ENCODE measurements around the gene MYOM3.

The MYOM3 gene

DNA sequence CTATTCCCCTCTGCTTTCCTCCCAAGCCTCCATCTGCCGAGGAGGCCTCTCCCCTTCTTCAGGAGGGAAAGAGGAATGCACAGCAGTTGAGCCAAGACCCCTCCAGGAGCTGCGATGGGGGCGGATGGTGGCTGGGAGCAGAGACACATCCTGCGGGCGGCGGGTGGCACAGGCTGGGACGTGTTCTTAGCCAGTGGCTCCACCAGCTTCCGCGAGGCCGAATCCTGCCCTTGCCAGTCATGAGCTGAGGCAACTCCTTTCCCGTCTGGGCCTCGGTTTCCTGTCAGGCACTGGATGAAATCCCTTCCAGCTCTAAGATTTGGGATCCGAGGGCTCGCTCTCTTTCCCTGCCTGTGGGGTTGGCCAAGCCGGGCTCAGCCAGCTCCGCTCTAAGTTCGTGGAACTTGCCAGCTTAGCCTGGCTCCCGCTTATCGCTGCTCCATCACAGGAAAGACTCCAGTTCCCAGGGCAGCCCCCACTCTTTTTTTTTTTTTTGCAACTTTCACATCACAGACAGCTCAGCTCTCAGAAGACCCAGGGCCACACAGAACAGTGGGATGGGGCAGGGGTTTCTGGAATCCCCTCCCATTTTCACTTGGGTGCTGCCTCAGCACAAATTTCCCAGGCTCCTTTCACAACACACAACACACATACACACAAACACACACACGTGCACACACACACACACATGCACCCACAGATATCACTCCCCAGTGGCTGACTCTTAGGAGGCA is 506 bp downstream of the MYOM3 start:
- Histone ChIP-seq H2AFZ (ENCODE audit: insufficient read depth, low read length, poor library complexity) (no peak overlapping the region), H3K79me1 (ENCODE audit: low read length) (peaks cover 2% of the 10 kb centered on the region), H3K4me3 (ENCODE audit: low read depth, low read length) (no peak overlapping the region), H3K14ac (ENCODE audit: low read length) (no peak overlapping the region), H4K91ac (ENCODE audit: low read depth, low read length) (no peak overlapping the region), H2BK12ac (ENCODE audit: low read length) (no peak overlapping the region), H3K23ac (ENCODE audit: low read length) (no peak overlapping the region), H3K4ac (ENCODE audit: low read depth, low read length) (no peak overlapping the region), H4K12ac (ENCODE audit: low read depth, low read length) (no peak overlapping the region), H4K8ac (ENCODE audit: low read depth, low read length) (no peak overlapping the region), H2AK5ac (ENCODE audit: low read length) (no peak overlapping the region), H3K4me2 (ENCODE audit: low read length) (no peak overlapping the region), H3K27ac (ENCODE audit: low read depth, low read length) (no peak overlapping the region), H3K9me3 (ENCODE audit: insufficient read depth, low read depth, low read length) (peaks cover 4% of the 10 kb centered on the region), H2BK5ac (ENCODE audit: low read depth, low read length, poor library complexity) (no peak overlapping the region), H3K27me3 (ENCODE audit: insufficient read depth, low read length) (no peaks in the 10 kb centered on the region), H3K18ac (ENCODE audit: low read length) (no peak overlapping the region), H3K4me1 (ENCODE audit: control insufficient read depth in 1 of 2, insufficient read depth in 2 of 2, low read length in 2 of 2) (peaks cover 3 to 11% of the 10 kb centered on the region in 2 experiments), H2BK120ac (ENCODE audit: insufficient read depth, low read length, poor library complexity) (no peak overlapping the region), H3K36me3 (ENCODE audit: control insufficient read depth in 1 of 2, insufficient read depth in 2 of 2, low read length in 2 of 2) (no peaks in the 10 kb centered on the region), H3K79me2 (ENCODE audit: control insufficient read depth, insufficient read depth, low read length, poor library complexity) (no peaks in the 10 kb centered on the region), H3K9ac (ENCODE audit: low read length) (no peak overlapping the region)
- no CpG with 5 or more reads among the region's 20 CpGs for WGBS (ENCODE audit: extremely low coverage, insufficient coverage, insufficient read length)
- DNase-seq = no peak

DNA sequence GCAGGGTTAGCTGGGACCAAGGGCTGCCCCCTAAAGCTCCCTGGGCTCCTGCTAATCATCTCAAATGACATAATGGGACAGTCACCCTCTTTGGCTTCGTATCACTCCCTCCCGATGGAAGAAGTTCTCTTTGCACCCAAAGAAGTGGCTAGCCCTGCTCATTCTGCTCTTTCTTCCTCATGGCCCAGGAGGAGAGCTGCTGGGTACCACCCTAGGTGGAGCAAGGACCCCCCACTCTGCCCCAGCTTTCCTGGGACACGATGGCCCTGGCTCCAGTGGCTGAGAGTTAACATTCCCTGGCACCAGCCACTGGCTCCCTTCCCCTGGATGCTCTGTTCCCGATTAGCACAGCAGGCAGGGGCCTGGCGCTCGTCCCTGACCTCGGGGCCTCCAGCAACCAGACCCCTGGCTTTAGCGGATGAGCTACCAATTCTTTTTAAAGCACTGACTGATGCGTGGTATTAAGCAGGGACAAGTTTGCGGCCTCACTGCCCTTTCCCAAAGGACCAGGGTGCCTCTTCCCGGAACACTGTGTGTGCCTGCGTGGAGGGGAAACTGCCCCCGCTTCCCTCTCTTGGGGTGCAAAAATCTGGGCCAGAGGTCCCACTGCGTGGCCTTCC is 1.2 kb downstream of the MYOM3 start:
- Histone ChIP-seq H3K4me3 (ENCODE audit: low read depth, low read length) (no peak overlapping the region), H3K4me1 (ENCODE audit: control insufficient read depth in 1 of 2, insufficient read depth in 2 of 2, low read length in 2 of 2) (peaks cover 3 to 11% of the 10 kb centered on the region in 2 experiments), H2BK12ac (ENCODE audit: low read length) (no peak overlapping the region), H3K79me1 (ENCODE audit: low read length) (peaks cover 2% of the 10 kb centered on the region), H2BK120ac (ENCODE audit: insufficient read depth, low read length, poor library complexity) (no peak overlapping the region), H3K14ac (ENCODE audit: low read length) (no peak overlapping the region), H3K9me3 (ENCODE audit: insufficient read depth, low read depth, low read length) (peaks cover 4% of the 10 kb centered on the region), H3K23ac (ENCODE audit: low read length) (no peak overlapping the region), H4K91ac (ENCODE audit: low read depth, low read length) (no peak overlapping the region), H3K18ac (ENCODE audit: low read length) (no peak overlapping the region), H3K27me3 (ENCODE audit: insufficient read depth, low read length) (no peaks in the 10 kb centered on the region), H4K8ac (ENCODE audit: low read depth, low read length) (no peak overlapping the region), H3K36me3 (ENCODE audit: control insufficient read depth in 1 of 2, insufficient read depth in 2 of 2, low read length in 2 of 2) (no peaks in the 10 kb centered on the region), H2AK5ac (ENCODE audit: low read length) (no peak overlapping the region), H2BK5ac (ENCODE audit: low read depth, low read length, poor library complexity) (no peak overlapping the region), H3K9ac (ENCODE audit: low read length) (no peak overlapping the region), H3K4ac (ENCODE audit: low read depth, low read length) (no peak overlapping the region), H3K4me2 (ENCODE audit: low read length) (no peak overlapping the region), H3K79me2 (ENCODE audit: control insufficient read depth, insufficient read depth, low read length, poor library complexity) (no peaks in the 10 kb centered on the region), H4K12ac (ENCODE audit: low read depth, low read length) (no peak overlapping the region), H2AFZ (ENCODE audit: insufficient read depth, low read length, poor library complexity) (no peak overlapping the region), H3K27ac (ENCODE audit: low read depth, low read length) (no peak overlapping the region)
- no peak for DNase-seq
- WGBS (ENCODE audit: extremely low coverage, insufficient coverage, insufficient read length) = no CpG with 5 or more reads among the region's 14 CpGs

DNA sequence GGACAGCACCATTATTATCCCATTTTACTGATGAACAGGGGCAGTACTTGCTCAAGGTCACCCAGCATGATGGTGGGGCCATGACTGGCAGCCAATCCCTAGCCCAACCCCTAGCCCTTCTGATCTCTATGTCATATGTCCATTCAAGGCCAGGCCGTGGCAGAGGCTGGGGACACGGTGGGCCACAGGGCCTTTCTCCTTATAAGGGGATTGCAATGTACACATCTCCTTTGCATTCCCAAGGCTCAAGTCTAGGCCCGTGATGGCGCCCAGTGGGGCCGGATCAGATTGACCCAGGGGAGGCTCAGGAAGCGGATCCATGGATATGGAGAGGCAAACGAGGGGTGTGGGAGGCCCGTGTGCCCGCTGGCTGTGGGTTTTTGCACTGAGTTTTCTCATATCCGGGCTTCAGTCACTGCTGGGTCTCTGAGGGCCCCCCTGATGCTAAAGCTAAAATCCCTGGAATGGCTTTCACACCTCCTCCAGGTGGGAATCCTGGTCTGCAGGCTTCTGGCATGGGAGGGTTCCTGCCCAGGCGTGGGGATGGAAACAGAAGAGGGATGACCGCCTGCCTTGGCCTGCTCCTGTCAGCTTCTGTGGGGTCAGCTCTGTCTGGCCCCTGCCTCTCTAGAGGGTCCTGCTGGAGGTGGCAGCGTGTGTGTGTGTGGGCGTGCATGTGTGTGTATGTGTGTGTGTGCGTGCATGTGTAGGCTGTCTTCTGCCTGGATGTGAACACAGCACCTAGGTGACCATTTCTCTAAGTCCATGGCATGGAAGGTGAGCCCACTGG is 2.1 kb downstream of the MYOM3 start:
- H3K23ac ChIP-seq (ENCODE audit: low read length) = no peak overlapping the region
- no peak overlapping the region for H2BK120ac ChIP-seq (ENCODE audit: insufficient read depth, low read length, poor library complexity)
- no peak overlapping the region for H4K8ac ChIP-seq (ENCODE audit: low read depth, low read length)
- H2BK12ac ChIP-seq (ENCODE audit: low read length) = no peak overlapping the region
- peaks cover 4% of the 10 kb centered on the region for H3K9me3 ChIP-seq (ENCODE audit: insufficient read depth, low read depth, low read length)
- no peak overlapping the region for H3K9ac ChIP-seq (ENCODE audit: low read length)
- no peak overlapping the region for H3K27ac ChIP-seq (ENCODE audit: low read depth, low read length)
- no peak overlapping the region for H3K4me2 ChIP-seq (ENCODE audit: low read length)
- DNase-seq = no peak
- peaks cover 3 to 11% of the 10 kb centered on the region in 2 experiments for H3K4me1 ChIP-seq (ENCODE audit: control insufficient read depth in 1 of 2, insufficient read depth in 2 of 2, low read length in 2 of 2)
- no peak overlapping the region for H3K18ac ChIP-seq (ENCODE audit: low read length)
- H4K91ac ChIP-seq (ENCODE audit: low read depth, low read length) = no peak overlapping the region
- H2AK5ac ChIP-seq (ENCODE audit: low read length) = no peak overlapping the region
- H3K36me3 ChIP-seq (ENCODE audit: control insufficient read depth in 1 of 2, insufficient read depth in 2 of 2, low read length in 2 of 2) = no peaks in the 10 kb centered on the region
- no peak overlapping the region for H3K4ac ChIP-seq (ENCODE audit: low read depth, low read length)
- no peak overlapping the region for H2BK5ac ChIP-seq (ENCODE audit: low read depth, low read length, poor library complexity)
- WGBS (ENCODE audit: extremely low coverage, insufficient coverage, insufficient read length) = no CpG with 5 or more reads among the region's 15 CpGs
- no peaks in the 10 kb centered on the region for H3K27me3 ChIP-seq (ENCODE audit: insufficient read depth, low read length)
- H3K14ac ChIP-seq (ENCODE audit: low read length) = no peak overlapping the region
- no peaks in the 10 kb centered on the region for H3K79me2 ChIP-seq (ENCODE audit: control insufficient read depth, insufficient read depth, low read length, poor library complexity)
- H3K4me3 ChIP-seq (ENCODE audit: low read depth, low read length) = no peak overlapping the region
- H3K79me1 ChIP-seq (ENCODE audit: low read length) = peaks cover 2% of the 10 kb centered on the region
- no peak overlapping the region for H4K12ac ChIP-seq (ENCODE audit: low read depth, low read length)
- no peak overlapping the region for H2AFZ ChIP-seq (ENCODE audit: insufficient read depth, low read length, poor library complexity)

DNA sequence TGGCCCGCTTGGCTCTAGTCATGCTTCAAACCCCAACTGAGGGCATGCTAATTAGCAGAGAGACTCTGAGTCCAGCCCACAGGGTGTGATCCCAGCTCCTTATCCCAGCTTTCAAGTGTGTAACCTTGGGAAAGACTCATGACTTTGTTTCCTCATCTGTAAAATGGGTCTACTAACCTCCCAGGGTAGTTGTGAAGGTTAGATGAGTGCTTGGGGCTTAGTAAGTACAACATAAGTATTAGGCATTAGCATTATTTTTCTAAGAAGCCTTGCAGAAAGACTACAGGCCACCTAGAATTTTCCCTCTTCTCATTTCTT is 2.8 kb downstream of the MYOM3 start:
- Histone ChIP-seq H2AK5ac (ENCODE audit: low read length) (no peak overlapping the region), H3K27me3 (ENCODE audit: insufficient read depth, low read length) (no peaks in the 10 kb centered on the region), H3K4me1 (ENCODE audit: control insufficient read depth in 1 of 2, insufficient read depth in 2 of 2, low read length in 2 of 2) (peaks cover 3 to 11% of the 10 kb centered on the region in 2 experiments), H3K4me2 (ENCODE audit: low read length) (no peak overlapping the region), H3K9me3 (ENCODE audit: insufficient read depth, low read depth, low read length) (peaks cover 4% of the 10 kb centered on the region), H3K36me3 (ENCODE audit: control insufficient read depth in 1 of 2, insufficient read depth in 2 of 2, low read length in 2 of 2) (no peaks in the 10 kb centered on the region), H2BK12ac (ENCODE audit: low read length) (no peak overlapping the region), H4K12ac (ENCODE audit: low read depth, low read length) (no peak overlapping the region), H3K79me1 (ENCODE audit: low read length) (peaks cover 2% of the 10 kb centered on the region), H3K27ac (ENCODE audit: low read depth, low read length) (no peak overlapping the region), H4K8ac (ENCODE audit: low read depth, low read length) (no peak overlapping the region), H3K23ac (ENCODE audit: low read length) (no peak overlapping the region), H2BK5ac (ENCODE audit: low read depth, low read length, poor library complexity) (no peak overlapping the region), H3K9ac (ENCODE audit: low read length) (no peak overlapping the region), H3K79me2 (ENCODE audit: control insufficient read depth, insufficient read depth, low read length, poor library complexity) (no peaks in the 10 kb centered on the region), H3K4ac (ENCODE audit: low read depth, low read length) (no peak overlapping the region), H4K91ac (ENCODE audit: low read depth, low read length) (no peak overlapping the region), H3K14ac (ENCODE audit: low read length) (no peak overlapping the region), H3K18ac (ENCODE audit: low read length) (no peak overlapping the region), H2BK120ac (ENCODE audit: insufficient read depth, low read length, poor library complexity) (no peak overlapping the region), H2AFZ (ENCODE audit: insufficient read depth, low read length, poor library complexity) (no peak overlapping the region), H3K4me3 (ENCODE audit: low read depth, low read length) (no peak overlapping the region)
- no peak for DNase-seq
- WGBS (ENCODE audit: extremely low coverage, insufficient coverage, insufficient read length) = no CpG with 5 or more reads among the region's 1 CpG
